GM19463 (cell line): ENCODE results near the gene IPO9.

ENCODE experiments used
- ATAC-seq: cut with Tn5 transposase; IDR thresholded peaks from one replicate; pipeline ENCODE4 v1.9.1; 2021; ENCODE audit warnings: mild to moderate bottlenecking, moderate library complexity; ENCODE audit not compliant: unreplicated experiment

Gene IPO9

DNA sequence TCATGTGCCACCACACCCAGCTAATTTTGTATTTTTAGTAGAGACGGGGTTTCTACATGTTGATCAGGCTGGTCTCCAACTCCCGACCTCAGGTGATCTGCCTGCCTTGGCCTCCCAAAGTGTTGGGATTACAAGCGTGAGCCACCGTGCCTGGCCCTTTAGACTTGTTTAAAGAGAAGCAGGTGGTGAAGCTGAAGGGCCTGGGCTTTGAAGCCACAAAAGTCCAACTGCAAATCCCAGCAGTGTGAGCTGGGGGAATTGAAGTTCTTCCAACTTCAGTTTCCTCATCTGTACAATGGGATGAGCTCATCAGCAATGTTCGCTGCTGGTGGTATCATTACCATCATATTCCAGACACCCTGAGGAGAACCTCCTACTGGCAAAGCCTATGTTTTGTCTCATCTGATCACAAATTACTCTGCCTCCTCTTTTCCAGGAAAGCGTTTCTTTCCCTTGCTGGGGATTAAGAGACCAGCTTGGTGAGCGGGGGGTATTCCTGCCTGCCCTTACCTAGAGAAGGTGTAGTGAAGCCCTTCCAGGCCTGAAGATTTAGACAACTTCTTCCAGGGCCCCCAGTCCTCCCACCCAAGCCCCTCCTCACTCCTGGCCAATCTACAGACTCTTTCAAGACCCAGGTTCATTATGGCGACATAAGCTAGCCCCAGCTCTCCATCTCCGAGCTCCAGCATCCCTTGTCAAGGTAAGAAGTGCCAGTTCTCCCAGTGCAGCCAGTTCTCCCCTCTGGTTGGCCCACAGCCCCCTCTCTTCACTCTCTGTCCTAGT is 57.3 kb downstream of the IPO9 start:
- ATAC-seq = no peak

- no peak for ATAC-seq
These were observed 58.3 kb downstream of the IPO9 start for GRCh38 chr1:201887116-201887866.

GRCh38 chr1:201888282-201889089 is 59.5 kb downstream of the IPO9 start, which contains the start of gene SHISA4:
Gene SHISA4 (plus strand): TSS chr1:201888898. CDS start chr1:201888995, 97 bp downstream.
- ATAC-seq = no peak

- ATAC-seq = no peak
These were observed 60.4 kb downstream of the IPO9 start for GRCh38 chr1:201889090-201889968.

- ATAC-seq = no peak
These were observed 61.3 kb downstream of the IPO9 start for GRCh38 chr1:201890223-201890622.

GRCh38 chr1:201890806-201891450 is 62.0 kb downstream of the IPO9 start:
- no peak for ATAC-seq

DNA sequence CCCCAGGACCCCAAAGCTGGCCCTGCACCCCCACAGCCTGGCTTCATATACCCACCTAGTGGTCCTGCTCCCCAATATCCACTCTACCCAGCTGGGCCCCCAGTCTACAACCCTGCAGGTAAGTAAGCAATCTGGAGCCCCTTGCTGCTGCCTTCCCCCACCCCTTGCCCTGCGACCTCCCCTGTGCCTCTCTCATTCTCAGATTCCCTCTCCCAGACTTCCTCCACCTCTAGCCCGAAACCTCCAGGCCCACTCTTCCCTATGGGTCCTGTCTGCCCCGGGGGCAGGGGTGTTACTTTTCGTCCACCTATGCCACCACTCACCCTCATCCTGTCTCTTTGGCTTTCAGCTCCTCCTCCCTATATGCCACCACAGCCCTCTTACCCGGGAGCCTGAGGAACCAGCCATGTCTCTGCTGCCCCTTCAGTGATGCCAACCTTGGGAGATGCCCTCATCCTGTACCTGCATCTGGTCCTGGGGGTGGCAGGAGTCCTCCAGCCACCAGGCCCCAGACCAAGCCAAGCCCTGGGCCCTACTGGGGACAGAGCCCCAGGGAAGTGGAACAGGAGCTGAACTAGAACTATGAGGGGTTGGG is 62.6 kb downstream of the IPO9 start:
- no peak for ATAC-seq

- no peak for ATAC-seq
These were observed 63.3 kb downstream of the IPO9 start for GRCh38 chr1:201892211-201892610.

DNA sequence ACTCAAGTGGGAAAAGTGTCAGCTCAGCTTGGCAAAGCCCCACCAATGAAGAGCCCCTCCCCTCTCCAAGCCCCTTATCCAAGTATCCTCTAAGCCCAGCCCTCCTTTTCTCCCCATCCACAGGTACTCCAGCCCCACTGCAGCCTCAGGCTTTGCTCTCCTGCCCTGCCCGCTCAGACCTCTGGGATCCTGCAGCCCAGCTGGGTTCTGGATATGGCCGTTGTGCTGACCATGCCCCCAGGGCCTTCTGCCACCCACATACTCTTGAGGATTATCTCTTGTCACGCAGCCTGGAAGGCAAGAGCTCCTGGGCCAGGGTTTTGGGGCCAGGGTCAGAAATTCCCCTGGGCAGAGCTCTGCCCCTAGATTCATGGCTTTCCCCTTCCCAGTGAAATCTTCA is 64.5 kb downstream of the IPO9 start:
- ATAC-seq = no peak

DNA sequence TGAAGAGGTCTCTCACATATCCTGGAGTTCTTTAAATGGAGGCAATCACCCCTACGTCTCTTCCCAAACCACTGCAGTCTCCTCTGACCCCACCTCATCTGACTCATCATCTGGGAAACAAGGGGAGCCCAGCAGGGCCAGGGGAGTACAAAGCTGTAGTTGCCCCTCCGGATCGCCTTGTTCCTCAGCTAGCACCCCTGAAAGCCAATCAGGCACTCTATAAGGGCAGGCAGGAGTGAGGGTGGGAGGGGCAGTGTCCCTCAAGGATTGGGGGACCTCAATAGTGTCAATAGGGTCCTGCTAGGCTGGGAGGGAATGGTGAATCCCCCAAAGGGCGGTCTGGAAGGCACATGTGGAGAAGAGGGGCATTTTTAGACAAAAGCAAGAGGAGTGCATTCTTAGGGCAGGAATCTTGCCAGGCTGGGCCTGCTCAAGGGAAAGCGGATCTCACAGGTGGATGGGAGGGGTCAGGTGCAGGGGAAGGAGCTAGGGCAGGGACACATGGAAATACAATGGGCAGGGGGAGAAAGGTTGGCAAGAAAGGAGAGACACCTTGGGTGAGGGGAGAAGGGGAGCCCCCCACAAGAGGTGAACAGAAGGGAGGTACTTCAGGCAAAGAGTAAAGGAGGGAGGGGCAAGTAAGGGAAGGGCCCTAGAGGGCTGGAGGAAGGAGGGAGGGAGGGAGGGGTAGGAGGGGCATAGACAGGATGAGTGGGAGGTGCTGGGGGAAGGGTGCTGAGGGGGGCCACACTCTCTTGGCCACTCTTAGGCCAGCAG is 65.6 kb downstream of the IPO9 start:
- ATAC-seq = no peak

- no peak for ATAC-seq
These were observed 66.2 kb downstream of the IPO9 start for GRCh38 chr1:201895120-201895665.

GRCh38 chr1:201895913-201896807 is 67.2 kb downstream of the IPO9 start:
- peak; percentile 89 for ATAC-seq

GRCh38 chr1:201896951-201897391 is 68.0 kb downstream of the IPO9 start:
- ATAC-seq = no peak

DNA sequence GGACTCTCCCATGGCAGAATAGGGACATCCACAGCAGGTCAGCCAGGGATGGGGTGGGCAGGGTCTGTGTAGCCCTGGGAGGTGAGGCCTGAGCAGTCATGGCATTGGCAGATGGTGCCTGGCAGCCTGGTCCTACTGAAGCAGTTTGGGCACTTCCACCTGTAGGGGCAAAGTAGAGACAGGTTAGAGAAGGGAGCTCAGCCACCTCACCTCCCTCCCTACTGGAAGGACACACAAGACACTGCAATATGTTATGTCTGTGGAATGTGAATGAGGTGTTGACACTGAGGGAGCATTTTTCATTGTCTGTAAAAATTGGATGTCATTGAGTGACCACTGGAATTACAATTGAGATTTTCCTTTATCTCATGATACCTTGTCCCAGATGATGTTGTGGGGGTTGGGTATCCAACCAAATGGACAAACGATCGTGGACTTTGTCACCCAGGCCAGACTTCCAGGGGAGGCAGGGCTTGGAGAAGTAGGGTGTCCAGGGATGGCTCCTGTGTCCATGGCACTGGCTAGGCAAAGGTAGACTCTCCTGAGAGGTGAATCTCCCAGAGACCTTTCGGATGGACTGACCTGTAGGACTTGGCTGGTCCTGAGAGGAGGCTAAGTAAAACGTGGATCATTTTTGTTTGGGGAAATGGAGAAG is 69.4 kb downstream of the IPO9 start:
- no peak for ATAC-seq

DNA sequence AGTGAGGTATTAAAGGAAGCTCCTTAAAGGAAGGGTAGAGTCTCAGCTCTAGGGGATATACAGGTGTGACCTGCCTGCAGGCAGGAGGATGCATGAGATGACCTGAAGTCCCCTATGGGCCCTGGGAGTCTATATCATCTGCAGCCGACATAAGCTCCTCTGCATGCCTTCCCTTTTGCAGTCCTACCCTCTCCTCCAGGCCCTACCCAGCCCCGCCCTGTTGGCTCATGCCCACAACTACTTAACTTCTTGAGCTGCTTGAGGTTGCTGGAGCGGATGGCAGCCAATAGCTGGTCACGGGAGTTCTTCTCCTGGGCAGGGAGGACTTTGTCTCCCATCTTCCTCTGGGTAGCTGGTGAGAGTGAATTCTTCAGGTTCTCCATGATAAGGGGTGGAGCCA is 70.0 kb downstream of the IPO9 start:
- ATAC-seq = no peak

- ATAC-seq = no peak
These were observed 70.9 kb downstream of the IPO9 start for GRCh38 chr1:201899683-201900429.
